MM.1S (cell line): ENCODE results near the gene MIPEP.

Experiments used
- DNase-seq: peaks from one replicate; pipeline ENCODE4 v3.0.0-alpha.2; 2015
- H2AFZ ChIP-seq: fragments of 300-600 bp; sonication (generic); 2 replicates; pipeline ENCODE4 v1.6.0; 2016; ENCODE audit warnings: antibody characterized with exemption, low read length
- H3F3A ChIP-seq: fragments of 300-600 bp; sonication (generic); 2 replicates; pipeline ENCODE4 v1.6.1; 2016; ENCODE audit warnings: mild to moderate bottlenecking, antibody characterized with exemption, low read length, moderate library complexity, mixed read lengths; ENCODE audit not compliant: insufficient read depth
- H3K27ac ChIP-seq: fragments of 300-600 bp; sonication (generic); 2 replicates; pipeline ENCODE4 v1.5.1; 2016; ENCODE audit warnings: mild to moderate bottlenecking, low read length
- H3K27me3 ChIP-seq: fragments of 300-600 bp; sonication (generic); replicated peaks from 2 replicates; pipeline ENCODE4 v1.6.0; 2016; ENCODE audit warnings: low read length; ENCODE audit not compliant: insufficient read depth
- H3K36me3 ChIP-seq: fragments of 300-600 bp; sonication (generic); replicated peaks from 2 replicates; pipeline ENCODE4 v1.6.1; 2016; ENCODE audit warnings: mild to moderate bottlenecking, low read length, mixed read lengths; ENCODE audit not compliant: insufficient read depth
- H3K4me1 ChIP-seq: fragments of 300-600 bp; sonication (generic); 2 replicates; pipeline ENCODE4 v1.6.1; 2016; ENCODE audit warnings: low read length, mixed read lengths
- H3K4me2 ChIP-seq: fragments of 300-600 bp; sonication (generic); 2 replicates; pipeline ENCODE4 v1.6.0; 2016; ENCODE audit warnings: low read depth, low read length
- H3K4me3 ChIP-seq: fragments of 300-600 bp; sonication (generic); 2 replicates; pipeline ENCODE4 v1.5.1; 2016; ENCODE audit warnings: low read length, mixed read lengths
- H3K79me2 ChIP-seq: fragments of 300-600 bp; sonication (generic); 2 replicates; pipeline ENCODE4 v1.6.1; 2016; ENCODE audit warnings: mixed run types, low read length, mixed read lengths
- H3K9ac ChIP-seq: fragments of 300-600 bp; sonication (generic); 2 replicates; pipeline ENCODE4 v1.6.1; 2016; ENCODE audit warnings: low read length, mixed read lengths
- H3K9me2 ChIP-seq: fragments of 300-600 bp; sonication (generic); replicated peaks from 2 replicates; pipeline ENCODE4 v1.6.1; 2016; ENCODE audit warnings: mild to moderate bottlenecking, low read length, mixed read lengths; ENCODE audit not compliant: insufficient read depth
- H3K9me3 ChIP-seq: fragments of 300-600 bp; sonication (generic); replicated peaks from 2 replicates; pipeline ENCODE4 v1.6.1; 2016; ENCODE audit warnings: mild to moderate bottlenecking, low read length, mixed read lengths; ENCODE audit not compliant: insufficient read depth
- H4K20me1 ChIP-seq: fragments of 300-600 bp; sonication (generic); 2 replicates; pipeline ENCODE4 v1.6.1; 2016; ENCODE audit warnings: mild to moderate bottlenecking, low read length, moderate library complexity, mixed read lengths; ENCODE audit not compliant: insufficient read depth
- EZH2 ChIP-seq: fragments of 300-600 bp; sonication (generic); optimal IDR thresholded peaks from 2 replicates; pipeline ENCODE3; 2017; ENCODE audit warnings: low read depth, mild to moderate bottlenecking, antibody characterized with exemption, low read length, mixed read lengths
- EZH2phosphoT487 ChIP-seq: fragments of 300-600 bp; sonication (generic); IDR thresholded peaks from 2 replicates; pipeline ENCODE4 v1.6.1; 2018; ENCODE audit warnings: antibody characterized with exemption, low read length
- TF ChIP-seq, protein P1 (sequence below): fragments of 300-600 bp; sonication (generic); IDR thresholded peaks from 2 replicates; pipeline ENCODE4 v1.5.1; 2016; ENCODE audit warnings: antibody characterized with exemption, low read length, mixed read lengths

Gene MIPEP

GRCh38 chr13:23923031-23923430, 33.8 kb upstream of the MIPEP start:
- Histone ChIP-seq H3K27me3 (no peaks in the 10 kb centered on the region), H3K9me3 (no peaks in the 10 kb centered on the region), H3K4me3 (no peak overlapping the region), H3F3A (no peaks in the 10 kb centered on the region), H3K36me3 (no peaks in the 10 kb centered on the region), H3K4me2 (no peak overlapping the region), H3K9ac (no peak overlapping the region), H3K27ac (no peak overlapping the region), H2AFZ (no peak overlapping the region), H3K4me1 (no peaks in the 10 kb centered on the region), H3K79me2 (no peaks in the 10 kb centered on the region), H3K9me2 (no peaks in the 10 kb centered on the region), H4K20me1 (no peaks in the 10 kb centered on the region)
- DNase-seq: no peak
- TF ChIP-seq EZH2 (no peak), EZH2phosphoT487 (no peak)
- TF ChIP-seq, protein P1, sequence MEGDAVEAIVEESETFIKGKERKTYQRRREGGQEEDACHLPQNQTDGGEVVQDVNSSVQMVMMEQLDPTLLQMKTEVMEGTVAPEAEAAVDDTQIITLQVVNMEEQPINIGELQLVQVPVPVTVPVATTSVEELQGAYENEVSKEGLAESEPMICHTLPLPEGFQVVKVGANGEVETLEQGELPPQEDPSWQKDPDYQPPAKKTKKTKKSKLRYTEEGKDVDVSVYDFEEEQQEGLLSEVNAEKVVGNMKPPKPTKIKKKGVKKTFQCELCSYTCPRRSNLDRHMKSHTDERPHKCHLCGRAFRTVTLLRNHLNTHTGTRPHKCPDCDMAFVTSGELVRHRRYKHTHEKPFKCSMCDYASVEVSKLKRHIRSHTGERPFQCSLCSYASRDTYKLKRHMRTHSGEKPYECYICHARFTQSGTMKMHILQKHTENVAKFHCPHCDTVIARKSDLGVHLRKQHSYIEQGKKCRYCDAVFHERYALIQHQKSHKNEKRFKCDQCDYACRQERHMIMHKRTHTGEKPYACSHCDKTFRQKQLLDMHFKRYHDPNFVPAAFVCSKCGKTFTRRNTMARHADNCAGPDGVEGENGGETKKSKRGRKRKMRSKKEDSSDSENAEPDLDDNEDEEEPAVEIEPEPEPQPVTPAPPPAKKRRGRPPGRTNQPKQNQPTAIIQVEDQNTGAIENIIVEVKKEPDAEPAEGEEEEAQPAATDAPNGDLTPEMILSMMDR: no peak

GRCh38 chr13:23922005-23922932, 33.1 kb upstream of the MIPEP start:
- Histone ChIP-seq H3K36me3 (no peaks in the 10 kb centered on the region), H2AFZ (no peak overlapping the region), H3K27ac (no peak overlapping the region), H3F3A (no peaks in the 10 kb centered on the region), H3K27me3 (no peaks in the 10 kb centered on the region), H3K79me2 (no peaks in the 10 kb centered on the region), H3K4me2 (no peak overlapping the region), H3K4me1 (no peaks in the 10 kb centered on the region), H3K9me2 (no peaks in the 10 kb centered on the region), H3K9ac (no peak overlapping the region), H3K4me3 (no peak overlapping the region), H3K9me3 (no peaks in the 10 kb centered on the region), H4K20me1 (no peaks in the 10 kb centered on the region)
- no peak for DNase-seq
- TF ChIP-seq EZH2: no peak
- TF ChIP-seq EZH2phosphoT487: no peak
- TF ChIP-seq, protein P1: no peak

GRCh38 chr13:23921451-23921888, 32.3 kb upstream of the MIPEP start:
- peak; percentile 21 for DNase-seq
- TF ChIP-seq, protein P1: peak; percentile 51
- TF ChIP-seq EZH2phosphoT487: no peak
- Histone ChIP-seq H2AFZ (no peak overlapping the region), H3K27me3 (no peaks in the 10 kb centered on the region), H3K9ac (no peak overlapping the region), H3F3A (no peaks in the 10 kb centered on the region), H3K79me2 (no peaks in the 10 kb centered on the region), H3K4me1 (no peaks in the 10 kb centered on the region), H3K36me3 (no peaks in the 10 kb centered on the region), H4K20me1 (no peaks in the 10 kb centered on the region), H3K9me2 (no peaks in the 10 kb centered on the region), H3K4me3 (no peak overlapping the region), H3K27ac (no peak overlapping the region), H3K9me3 (no peaks in the 10 kb centered on the region), H3K4me2 (no peak overlapping the region)
